Smooth muscle cell (in vitro differentiated cells): ENCODE results near the gene GRK1. TPM values are rescaled to one million over a fixed set of nuclear protein-coding genes. Genes with fewer than 3 reads are reported as not detected.
"Not testable (repeated sequence)": the region's sequence is repeated elsewhere in the genome, so short reads cannot be mapped to it uniquely, and the experiment has no call there.

Experiments
- DNase-seq: peaks from one replicate; lab custom pipeline; 2025; ENCODE audit not compliant: unreplicated experiment; lab: John Stamatoyannopoulos, UW
- H2AFZ ChIP-seq: fragments of 200-600 bp; sonication (generic); 2 replicates; pipeline ENCODE4 v1.6.0; 2016; ENCODE audit warnings: antibody characterized with exemption, low read depth, mild to moderate bottlenecking
- H3F3A ChIP-seq: fragments of 200-600 bp; sonication (generic); 2 replicates; pipeline ENCODE4 v1.6.0; 2017; ENCODE audit warnings: antibody characterized with exemption, low read depth
- H3K27ac ChIP-seq: fragments of 200-600 bp; sonication (generic); 2 replicates; pipeline ENCODE4 v1.5.1; 2016; ENCODE audit warnings: low read depth, mild to moderate bottlenecking
- H3K27me3 ChIP-seq: fragments of 200-600 bp; sonication (generic); 2 replicates; pipeline ENCODE4 v1.6.1; 2016; ENCODE audit warnings: low read depth, mild to moderate bottlenecking
- H3K36me3 ChIP-seq: fragments of 200-600 bp; sonication (generic); 2 replicates; pipeline ENCODE4 v1.5.1; 2016; ENCODE audit warnings: low read depth
- H3K4me1 ChIP-seq: fragments of 200-600 bp; sonication (generic); 2 replicates; pipeline ENCODE4 v1.5.1; 2016; ENCODE audit warnings: low read depth
- H3K4me2 ChIP-seq: fragments of 200-600 bp; sonication (generic); 2 replicates; pipeline ENCODE4 v1.6.0; 2016; ENCODE audit warnings: mild to moderate bottlenecking
- H3K4me3 ChIP-seq: fragments of 200-600 bp; sonication (generic); 2 replicates; pipeline ENCODE4 v1.5.1; 2016; ENCODE audit warnings: mild to moderate bottlenecking
- H3K79me2 ChIP-seq: fragments of 200-600 bp; sonication (generic); 2 replicates; pipeline ENCODE4 v1.6.0; 2016; ENCODE audit warnings: low read depth, mild to moderate bottlenecking
- H3K9ac ChIP-seq: fragments of 200-600 bp; sonication (generic); 2 replicates; pipeline ENCODE4 v1.6.0; 2016; ENCODE audit warnings: low read depth
- H3K9me3 ChIP-seq: fragments of 200-600 bp; sonication (generic); replicated peaks from 2 replicates; pipeline ENCODE4 v1.5.1; 2016; ENCODE audit warnings: low read depth
- H4K20me1 ChIP-seq: fragments of 200-600 bp; sonication (generic); 2 replicates; pipeline ENCODE4 v1.6.0; 2016; ENCODE audit warnings: low read depth
- CTCF ChIP-seq: fragments of 200-600 bp; sonication (generic); IDR thresholded peaks from 2 replicates; pipeline ENCODE4 v1.5.1; 2017; ENCODE audit warnings: borderline replicate concordance, mild to moderate bottlenecking, antibody characterized with exemption; ENCODE audit not compliant: insufficient read depth, poor library complexity, severe bottlenecking
- WGBS: methylation state at CpG from one replicate; pipeline ENCODE4 v1.1.7; 2016; ENCODE audit warnings: low lambda C conversion rate; 5-methylcytosine and 5-hydroxymethylcytosine counted together
- polyA plus RNA-seq: library from polyadenylated mRNA; unstranded; fragments of >200 nt; fragmentation: Nextera tagmentation; extraction: Ambion mirVana; gene quantifications from 2 replicates; pipeline ENCODE4 v1.2.1, GENCODE V29; 2016
- total RNA-seq: library from RNA; depleted of rRNA; stranded (reverse); fragments of >200 nt; gene quantifications from 2 replicates; pipeline ENCODE4 v1.2.3, GENCODE V29; 2014

The GRK1 gene
- total and polyA plus RNA-seq, 2 experiments from 2014 or later = not detected

GRCh38 chr13:113723410-113724015, 56.5 kb downstream of the GRK1 start:
- 88% methylated on average over 13 of the region's 13 CpGs for WGBS
- H3K9me3 ChIP-seq = no peaks in the 10 kb centered on the region
- H3K27ac ChIP-seq = no peak overlapping the region
- H3K79me2 ChIP-seq = no peaks in the 10 kb centered on the region
- H3K9ac ChIP-seq = no peak overlapping the region
- H3K36me3 ChIP-seq = no peaks in the 10 kb centered on the region
- DNase-seq = no peak
- no peaks in the 10 kb centered on the region for H4K20me1 ChIP-seq
- no peaks in the 10 kb centered on the region for H3K27me3 ChIP-seq
- H3F3A ChIP-seq = no peaks in the 10 kb centered on the region
- H3K4me3 ChIP-seq = no peak overlapping the region
- no peak overlapping the region for H3K4me2 ChIP-seq
- no peak overlapping the region for H2AFZ ChIP-seq
- H3K4me1 ChIP-seq = no peaks in the 10 kb centered on the region
- TF ChIP-seq CTCF = no peak

GRCh38 chr13:113724016-113724758, 57.2 kb downstream of the GRK1 start:
- TF ChIP-seq CTCF = no peak
- no peaks in the 10 kb centered on the region for H3F3A ChIP-seq
- H2AFZ ChIP-seq = peak overlapping the region; percentile 69
- no peak overlapping the region for H3K27ac ChIP-seq
- no peaks in the 10 kb centered on the region for H3K27me3 ChIP-seq
- H4K20me1 ChIP-seq = no peaks in the 10 kb centered on the region
- H3K79me2 ChIP-seq = no peaks in the 10 kb centered on the region
- WGBS = 95% methylated on average over 30 of the region's 30 CpGs
- peak overlapping the region; percentile 59 for H3K4me3 ChIP-seq
- H3K36me3 ChIP-seq = no peaks in the 10 kb centered on the region
- H3K9ac ChIP-seq = no peak overlapping the region
- DNase-seq = no peak
- no peaks in the 10 kb centered on the region for H3K9me3 ChIP-seq
- H3K4me2 ChIP-seq = peak overlapping the region; percentile 88
- H3K4me1 ChIP-seq = no peaks in the 10 kb centered on the region

- no peaks in the 10 kb centered on the region for H4K20me1 ChIP-seq
- no peaks in the 10 kb centered on the region for H3K4me1 ChIP-seq
- H3K9me3 ChIP-seq = no peaks in the 10 kb centered on the region
- H3K27ac ChIP-seq = no peak overlapping the region
- H3K36me3 ChIP-seq = no peaks in the 10 kb centered on the region
- H3F3A ChIP-seq = no peaks in the 10 kb centered on the region
- peak; percentile 79 for DNase-seq
- H3K4me2 ChIP-seq = peak overlapping the region; percentile 88
- no peaks in the 10 kb centered on the region for H3K27me3 ChIP-seq
- peak; percentile 84 for TF ChIP-seq CTCF
- H3K79me2 ChIP-seq = no peaks in the 10 kb centered on the region
- H3K4me3 ChIP-seq = peak overlapping the region; percentile 59
- H2AFZ ChIP-seq = peak overlapping the region; percentile 69
- no peak overlapping the region for H3K9ac ChIP-seq
- 7% methylated on average over 36 of the region's 36 CpGs for WGBS
Measured at GRCh38 chr13:113724780-113725315, 57.8 kb downstream of the GRK1 start.

- H3K27ac ChIP-seq, DNase-seq, H3K27me3 ChIP-seq, H2AFZ ChIP-seq, H3K9me3 ChIP-seq, H3K4me2 ChIP-seq, H3K4me1 ChIP-seq, H3K9ac ChIP-seq, H3K79me2 ChIP-seq, H4K20me1 ChIP-seq, H3K36me3 ChIP-seq, H3F3A ChIP-seq: not testable (repeated sequence)
- H3K4me3 ChIP-seq = peak overlapping the region; percentile 59
- WGBS = no CpG with 5 or more reads among the region's 75 CpGs
Measured at GRCh38 chr13:113725329-113726105, 58.5 kb downstream of the GRK1 start.

- not testable (repeated sequence) for H2AFZ ChIP-seq
- H3K4me2 ChIP-seq = peak overlapping the region; percentile 84
Measured at GRCh38 chr13:113726106-113726821, 59.2 kb downstream of the GRK1 start.

More at GRCh38 chr13:113726106-113726821, 59.2 kb downstream of the GRK1 start:
- not testable (repeated sequence) for H3K9ac ChIP-seq, H3K9me3 ChIP-seq, H3K27ac ChIP-seq, H3K79me2 ChIP-seq, H3F3A ChIP-seq, H3K4me1 ChIP-seq, H3K36me3 ChIP-seq, H3K27me3 ChIP-seq, H4K20me1 ChIP-seq, DNase-seq
- WGBS = 54% methylated on average over 19 of the region's 54 CpGs
- H3K4me3 ChIP-seq = peak overlapping the region; percentile 40
